Neural cell (in vitro differentiated cells): ENCODE data around the gene NLRP3.

Experiments used
- CTCF ChIP-seq: fragments of 450-650 bp; IDR thresholded peaks from 2 replicates; pipeline ENCODE4 v1.5.1; 2014; ENCODE audit warnings: antibody characterized with exemption, mild to moderate bottlenecking, moderate library complexity; ENCODE audit not compliant: poor library complexity, severe bottlenecking
- EP300 ChIP-seq: fragments of 450-650 bp; conservative IDR thresholded peaks from 2 replicates; pipeline ENCODE4 v1.6.1; 2014; ENCODE audit warnings: antibody characterized with exemption, mild to moderate bottlenecking, moderate library complexity; ENCODE audit not compliant: poor library complexity, severe bottlenecking
- EZH2 ChIP-seq: fragments of 200-600, 300-800 bp; shearing (Covaris generic), sonication (generic); IDR thresholded peaks from 2 replicates; pipeline ENCODE4 v1.6.1; 2014; ENCODE audit warnings: antibody characterized with exemption, low read length, borderline replicate concordance, mild to moderate bottlenecking; ENCODE audit not compliant: insufficient read depth, poor library complexity, severe bottlenecking
- MXI1 ChIP-seq: fragments of 450-650 bp; conservative IDR thresholded peaks from 2 replicates; pipeline ENCODE4 v1.6.1; 2014; ENCODE audit warnings: antibody characterized with exemption, mild to moderate bottlenecking; ENCODE audit not compliant: poor library complexity, severe bottlenecking
- POLR2AphosphoS5 ChIP-seq: IDR thresholded peaks from 2 replicates; pipeline ENCODE4 v1.6.1; 2012
- SMC3 ChIP-seq: fragments of 450-650 bp; conservative IDR thresholded peaks from 2 replicates; pipeline ENCODE4 v1.6.1; 2014; ENCODE audit warnings: antibody characterized with exemption, mild to moderate bottlenecking, moderate library complexity; ENCODE audit not compliant: poor library complexity
- TAF1 ChIP-seq: IDR thresholded peaks from 2 replicates; pipeline ENCODE4 v1.6.1; 2012; ENCODE audit warnings: low read depth
- TF ChIP-seq, protein P1 (sequence below): IDR thresholded peaks from 2 replicates; pipeline ENCODE4 v1.6.1; 2012; ENCODE audit warnings: borderline replicate concordance

DNA sequence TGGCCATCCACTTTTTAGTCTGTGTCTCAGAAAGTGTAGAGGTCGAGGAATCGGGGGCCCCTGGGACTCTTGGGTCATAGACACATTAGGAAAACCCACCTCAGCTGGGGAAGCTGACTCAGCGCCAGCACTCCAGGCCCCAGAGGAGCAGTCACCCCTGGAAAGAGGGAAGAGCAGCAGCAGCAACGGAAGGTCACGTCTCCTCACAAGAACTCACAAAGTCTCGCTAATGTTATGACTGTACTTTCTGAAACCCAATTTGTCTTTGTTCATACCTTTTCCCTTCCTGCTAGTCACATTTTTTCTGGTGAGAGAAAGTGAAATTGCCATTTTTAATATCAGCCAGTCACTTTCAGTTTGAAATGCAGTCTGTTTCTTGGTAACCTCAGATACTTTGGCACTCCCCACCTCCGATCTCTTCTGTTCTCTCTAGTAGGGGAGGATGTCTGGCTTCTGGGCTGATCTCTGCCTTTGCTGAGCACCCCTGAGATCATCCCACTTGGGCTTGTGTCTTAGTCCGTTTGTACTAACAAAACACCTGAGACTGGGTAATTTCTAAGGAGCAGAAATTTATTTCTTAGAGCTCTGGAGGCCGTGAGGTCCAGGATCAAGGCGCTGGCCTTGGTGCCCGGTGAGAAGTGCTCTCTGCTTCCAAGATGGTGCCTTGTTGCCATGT, 6.0 kb upstream of the NLRP3 start:
- no peak for TF ChIP-seq MXI1
- no peak for TF ChIP-seq POLR2AphosphoS5
- no peak for TF ChIP-seq CTCF
- TF ChIP-seq, protein P1, sequence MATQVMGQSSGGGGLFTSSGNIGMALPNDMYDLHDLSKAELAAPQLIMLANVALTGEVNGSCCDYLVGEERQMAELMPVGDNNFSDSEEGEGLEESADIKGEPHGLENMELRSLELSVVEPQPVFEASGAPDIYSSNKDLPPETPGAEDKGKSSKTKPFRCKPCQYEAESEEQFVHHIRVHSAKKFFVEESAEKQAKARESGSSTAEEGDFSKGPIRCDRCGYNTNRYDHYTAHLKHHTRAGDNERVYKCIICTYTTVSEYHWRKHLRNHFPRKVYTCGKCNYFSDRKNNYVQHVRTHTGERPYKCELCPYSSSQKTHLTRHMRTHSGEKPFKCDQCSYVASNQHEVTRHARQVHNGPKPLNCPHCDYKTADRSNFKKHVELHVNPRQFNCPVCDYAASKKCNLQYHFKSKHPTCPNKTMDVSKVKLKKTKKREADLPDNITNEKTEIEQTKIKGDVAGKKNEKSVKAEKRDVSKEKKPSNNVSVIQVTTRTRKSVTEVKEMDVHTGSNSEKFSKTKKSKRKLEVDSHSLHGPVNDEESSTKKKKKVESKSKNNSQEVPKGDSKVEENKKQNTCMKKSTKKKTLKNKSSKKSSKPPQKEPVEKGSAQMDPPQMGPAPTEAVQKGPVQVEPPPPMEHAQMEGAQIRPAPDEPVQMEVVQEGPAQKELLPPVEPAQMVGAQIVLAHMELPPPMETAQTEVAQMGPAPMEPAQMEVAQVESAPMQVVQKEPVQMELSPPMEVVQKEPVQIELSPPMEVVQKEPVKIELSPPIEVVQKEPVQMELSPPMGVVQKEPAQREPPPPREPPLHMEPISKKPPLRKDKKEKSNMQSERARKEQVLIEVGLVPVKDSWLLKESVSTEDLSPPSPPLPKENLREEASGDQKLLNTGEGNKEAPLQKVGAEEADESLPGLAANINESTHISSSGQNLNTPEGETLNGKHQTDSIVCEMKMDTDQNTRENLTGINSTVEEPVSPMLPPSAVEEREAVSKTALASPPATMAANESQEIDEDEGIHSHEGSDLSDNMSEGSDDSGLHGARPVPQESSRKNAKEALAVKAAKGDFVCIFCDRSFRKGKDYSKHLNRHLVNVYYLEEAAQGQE: no peak
- no peak for TF ChIP-seq TAF1
- TF ChIP-seq EZH2: no peak
- TF ChIP-seq EP300: no peak
- TF ChIP-seq SMC3: no peak
